Transverse colon (tissue), 4 donors: Measurements from ENCODE around the gene CDH26. TPM values are rescaled to one million over a fixed set of nuclear protein-coding genes. Genes with fewer than 3 reads are reported as not detected.
"Not testable (repeated sequence)": the region's sequence is repeated elsewhere in the genome, so short reads cannot be mapped to it uniquely, and the experiment has no call there.

ENCODE experiments used
- DNase-seq: peaks from one replicate; pipeline ENCODE4 v3.0.0-alpha.2; 2019
- H3K27ac ChIP-seq, 4 donors: fragments of 200-600 bp; sonication (generic); 2 replicates each; pipeline ENCODE4 v1.5.1; 2016 to 2018; ENCODE audit warnings: inconsistent platforms in 4 of 4
- H3K27me3 ChIP-seq: fragments of 200-600 bp; sonication (generic); 2 replicates; pipeline ENCODE4 v1.5.1; 2017; ENCODE audit warnings: inconsistent platforms
- H3K36me3 ChIP-seq, 4 donors: fragments of 200-600 bp; sonication (generic); 2 replicates each; pipeline ENCODE4 v1.5.1; 2017 to 2019; ENCODE audit warnings: inconsistent platforms in 4 of 4
- H3K4me1 ChIP-seq, 4 donors: fragments of 200-600 bp; sonication (generic); 2 replicates each; pipeline ENCODE4 v1.5.1; 2017 to 2020; ENCODE audit warnings: inconsistent platforms in 4 of 4
- H3K4me3 ChIP-seq, 4 donors: fragments of 200-600 bp; sonication (generic); 1 replicate in 1 of 4; 2 replicates in 3 of 4; pipeline versions ENCODE4 v1.5.1 to v1.6.1; 2017 to 2019; ENCODE audit warnings: inconsistent platforms in 4 of 4
- H3K9me3 ChIP-seq, 2 donors: fragments of 200-600 bp; sonication (generic); 2 replicates each; pipeline ENCODE4 v1.5.1; 2017 to 2019; ENCODE audit warnings: inconsistent platforms in 2 of 2
- CTCF ChIP-seq, 5 experiments: fragments of 200-600 bp in 3 of 5; fragments of 450-650 bp in 2 of 5; sonication (generic) in 3 of 5; IDR thresholded peaks; 1 replicate in 2 of 5; 2 replicates in 3 of 5; pipeline ENCODE4 v1.5.1; 2016 to 2017; ENCODE audit warnings: antibody characterized with exemption in 5 of 5, inconsistent platforms in 3 of 5, mild to moderate bottlenecking in 2 of 5, moderate library complexity in 1 of 5
- EP300 ChIP-seq: sonication (generic); formaldehyde crosslinking; IDR thresholded peaks from one replicate; pipeline ENCODE4 v1.6.1; 2017; ENCODE audit warnings: antibody characterized with exemption, low read depth
- POLR2A ChIP-seq: fragments of 450-650 bp; IDR thresholded peaks from one replicate; pipeline ENCODE4 v1.6.1; 2016; ENCODE audit warnings: antibody characterized with exemption, mild to moderate bottlenecking, moderate library complexity
- POLR2AphosphoS5 ChIP-seq, 3 donors: sonication (generic); formaldehyde crosslinking; IDR thresholded peaks; one replicate each; pipeline ENCODE4 v1.6.1; 2016; ENCODE audit warnings: antibody characterized with exemption in 3 of 3
- WGBS, 2 donors: methylation state at CpG; one replicate each; pipeline ENCODE4 v1.1.5; 2018; ENCODE audit warnings: low coverage in 1 of 2; 5-methylcytosine and 5-hydroxymethylcytosine counted together
- in situ Hi-C, 4 donors: fragments of 200-750 bp; cut with MboI; loops; one replicate each; pipeline versions ENCODE4 v1.15.0 to v1.15.1; 2017; ENCODE audit warnings: low sequenced_read_pairs in 3 of 4, low pct_ligation_motif_present in 1 of 4, low pct_unique_long_range_greater_than_20kb in 1 of 4
- intact Hi-C: fragments of 100-400 bp; cut with DNase I; formaldehyde crosslinking; loops from one replicate; pipeline ENCODE4 v1.15.1; 2023; ENCODE audit warnings: low total_unique reads
- total RNA-seq, 4 donors: library from RNA; depleted of rRNA; stranded (reverse); fragments of >200 nt; gene quantifications; one replicate each; pipeline ENCODE4 v1.1.0, GENCODE V29; 2016

The CDH26 gene
- total RNA-seq, 4 donors from 2014 or later = 1.4 to 1.9 TPM; not detected in 2

GRCh38 chr20:59955131-59955796 lies 3.0 kb upstream of the CDH26 start:
- Histone ChIP-seq H3K9me3 (no peaks in the 10 kb centered on the region), H3K36me3 (peaks cover 0 to 6% (median 0%) of the 10 kb centered on the region in 4 donors), H3K4me1 (peaks cover 0 to 4% (median 0%) of the 10 kb centered on the region in 4 donors), H3K27ac (no peak overlapping the region), H3K27me3 (peaks cover 4% of the 10 kb centered on the region), H3K4me3 (no peak overlapping the region)
- DNase-seq = no peak
- in situ Hi-C loops = loop anchor here in 1 of 4 donors (10.0 kb wide), 1 partner anchor 80 kb away; no protein-coding TSS in a partner anchor
- intact Hi-C loops = no loop called here
- TF ChIP-seq POLR2AphosphoS5 (IDR thresholded peaks at IDR 0.05) (no peak), CTCF (IDR thresholded peaks at IDR 0.05) (peak in 4 of 5 experiments; percentile 14 to 34 (median 30))
- 55 to 64% methylated on average over 5 to 8 of the region's 8 CpGs for WGBS, 2 donors

GRCh38 chr20:59957568-59957967 lies 655 bp upstream of the CDH26 start:
- H3K4me1 ChIP-seq, intact Hi-C loops, H3K9me3 ChIP-seq, H3K4me3 ChIP-seq, H3K36me3 ChIP-seq, DNase-seq, H3K27me3 ChIP-seq, H3K27ac ChIP-seq: not testable (repeated sequence)
- in situ Hi-C loops = loop anchor here in 1 of 4 donors (10.0 kb wide), 1 partner anchor 77 kb away; no protein-coding TSS in a partner anchor

GRCh38 chr20:59958626-59959025 lies 403 bp downstream of the CDH26 start:
- no peaks in the 10 kb centered on the region for H3K9me3 ChIP-seq
- H3K27me3 ChIP-seq = peaks cover 4% of the 10 kb centered on the region
- no peak overlapping the region for H3K4me3 ChIP-seq
- WGBS, 2 donors = 72% methylated on average over 4 of the region's 4 CpGs; no CpG with 5 or more reads in 1 of the 2 donors
- in situ Hi-C loops = loop anchor here in 1 of 4 donors (10.0 kb wide), 1 partner anchor 76 kb away; no protein-coding TSS in a partner anchor
- no peak for TF ChIP-seq POLR2AphosphoS5 (IDR thresholded peaks at IDR 0.05)
- TF ChIP-seq CTCF (IDR thresholded peaks at IDR 0.05) = no peak
- TF ChIP-seq POLR2A = no peak
- no peak for TF ChIP-seq EP300
- no peak for DNase-seq
- H3K36me3 ChIP-seq = no peaks in the 10 kb centered on the region
- H3K4me1 ChIP-seq = peaks cover 0 to 4% (median 0%) of the 10 kb centered on the region in 4 donors
- intact Hi-C loops = no loop called here
- H3K27ac ChIP-seq = no peak overlapping the region

GRCh38 chr20:59961423-59961822 lies 3.2 kb downstream of the CDH26 start:
- no peaks in the 10 kb centered on the region for H3K36me3 ChIP-seq
- TF ChIP-seq EP300 (no peak), CTCF (IDR thresholded peaks at IDR 0.05) (no peak), POLR2AphosphoS5 (IDR thresholded peaks at IDR 0.05) (no peak), POLR2A (no peak)
- intact Hi-C loops = no loop called here
- H3K4me3 ChIP-seq = no peak overlapping the region
- no peak overlapping the region for H3K27ac ChIP-seq
- DNase-seq = no peak
- WGBS, 2 donors = 56 to 75% methylated on average over 2 of the region's 2 CpGs
- in situ Hi-C loops = no loop called here
- peaks cover 0 to 4% (median 0%) of the 10 kb centered on the region in 4 donors for H3K4me1 ChIP-seq
- H3K9me3 ChIP-seq = no peaks in the 10 kb centered on the region
- H3K27me3 ChIP-seq = no peaks in the 10 kb centered on the region

- in situ Hi-C loops = no loop called here
- Histone ChIP-seq H3K27ac (no peak overlapping the region), H3K27me3 (no peaks in the 10 kb centered on the region), H3K9me3 (no peaks in the 10 kb centered on the region), H3K4me3 (no peak overlapping the region), H3K36me3 (no peaks in the 10 kb centered on the region), H3K4me1 (peaks cover 0 to 2% (median 0%) of the 10 kb centered on the region in 4 donors)
- DNase-seq = no peak
- 69 to 85% methylated on average over 6 of the region's 6 CpGs for WGBS, 2 donors
- intact Hi-C loops = no loop called here
- no peak for TF ChIP-seq EP300
- TF ChIP-seq POLR2AphosphoS5 (IDR thresholded peaks at IDR 0.05) = no peak
- TF ChIP-seq CTCF (IDR thresholded peaks at IDR 0.05) = no peak
- no peak for TF ChIP-seq POLR2A
Observed at GRCh38 chr20:59962155-59962554, 3.9 kb downstream of the CDH26 start.
